Glutamatergic neuron (in vitro differentiated cells): Measurements from ENCODE around the gene SCGB1D1. TPM values are rescaled to one million over a fixed set of nuclear protein-coding genes. Genes with fewer than 3 reads are reported as not detected.
"Not testable (repeated sequence)": the region's sequence is repeated elsewhere in the genome, so short reads cannot be mapped to it uniquely, and the experiment has no call there.

Source experiments
- DNase-seq: peaks from one replicate; pipeline ENCODE4 v3.0.0; 2022
- H3K27ac Mint-ChIP-seq: one replicate; pipeline ENCODE4 v1.8.0; 2020; ENCODE audit warnings: mild to moderate bottlenecking, mixed read lengths, inconsistent platforms; ENCODE audit not compliant: unreplicated experiment
- H3K27me3 Mint-ChIP-seq: one replicate; pipeline ENCODE4 v1.8.0; 2020; ENCODE audit warnings: mild to moderate bottlenecking, moderate library complexity, mixed read lengths, inconsistent platforms; ENCODE audit not compliant: unreplicated experiment
- H3K36me3 Mint-ChIP-seq: one replicate; pipeline ENCODE4 v1.8.0; 2020; ENCODE audit warnings: mild to moderate bottlenecking, mixed read lengths, inconsistent platforms; ENCODE audit not compliant: unreplicated experiment
- H3K4me1 Mint-ChIP-seq: one replicate; pipeline ENCODE4 v1.8.0; 2020; ENCODE audit warnings: mild to moderate bottlenecking, low read depth, mixed read lengths, inconsistent platforms; ENCODE audit not compliant: unreplicated experiment
- H3K4me3 Mint-ChIP-seq: one replicate; pipeline ENCODE4 v1.8.0; 2020; ENCODE audit warnings: mild to moderate bottlenecking, mixed read lengths, inconsistent platforms; ENCODE audit not compliant: unreplicated experiment
- H3K9me3 Mint-ChIP-seq: one replicate; pipeline ENCODE4 v1.8.0; 2020; ENCODE audit warnings: mild to moderate bottlenecking, moderate library complexity, mixed read lengths, inconsistent platforms; ENCODE audit not compliant: unreplicated experiment
- total RNA-seq: library from RNA; stranded (reverse); fragmentation: NEBNext Ultra II Directional; extraction: Animal tissue kit (Norgen Biotek cat#: 25700); gene quantifications from one replicate; pipeline ENCODE4 v1.2.1, GENCODE V29; 2021; ENCODE audit not compliant: unreplicated experiment
- TF ChIP-seq, protein P1 (sequence below): fragments of 200-600 bp; sonication (generic); IDR thresholded peaks from one replicate; pipeline ENCODE4 v1.5.0; 2021; ENCODE audit not compliant: partially characterized antibody, unreplicated experiment

SCGB1D1 gene
- total RNA-seq, 1 donor from 2014 or later = not detected

DNA sequence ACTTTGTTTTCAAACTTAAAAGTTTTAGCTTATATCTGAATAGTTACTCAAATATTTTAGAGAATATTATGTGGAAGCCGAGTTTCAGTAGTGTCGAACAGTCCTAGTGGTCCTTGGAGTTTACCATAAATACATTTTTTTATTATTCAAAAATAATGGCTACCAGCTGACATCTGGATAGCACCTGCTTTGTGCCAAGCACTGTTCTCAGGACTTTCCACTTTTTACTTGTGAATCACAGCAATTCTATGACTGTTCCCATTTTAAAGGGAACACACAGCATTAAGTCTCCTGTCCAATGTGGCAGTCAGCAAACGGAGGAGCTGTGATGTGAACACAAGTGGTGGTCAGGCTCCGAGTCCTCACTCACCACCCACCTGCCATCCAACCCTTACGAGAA is 14.4 kb downstream of the SCGB1D1 start:
- Mint-ChIP-seq H3K4me3 (no peak overlapping the region), H3K27ac (no peak overlapping the region), H3K27me3 (peaks cover 2% of the 10 kb centered on the region), H3K4me1 (no peaks in the 10 kb centered on the region), H3K36me3 (no peaks in the 10 kb centered on the region), H3K9me3 (no peaks in the 10 kb centered on the region)
- DNase-seq = no peak
- TF ChIP-seq, protein P1, sequence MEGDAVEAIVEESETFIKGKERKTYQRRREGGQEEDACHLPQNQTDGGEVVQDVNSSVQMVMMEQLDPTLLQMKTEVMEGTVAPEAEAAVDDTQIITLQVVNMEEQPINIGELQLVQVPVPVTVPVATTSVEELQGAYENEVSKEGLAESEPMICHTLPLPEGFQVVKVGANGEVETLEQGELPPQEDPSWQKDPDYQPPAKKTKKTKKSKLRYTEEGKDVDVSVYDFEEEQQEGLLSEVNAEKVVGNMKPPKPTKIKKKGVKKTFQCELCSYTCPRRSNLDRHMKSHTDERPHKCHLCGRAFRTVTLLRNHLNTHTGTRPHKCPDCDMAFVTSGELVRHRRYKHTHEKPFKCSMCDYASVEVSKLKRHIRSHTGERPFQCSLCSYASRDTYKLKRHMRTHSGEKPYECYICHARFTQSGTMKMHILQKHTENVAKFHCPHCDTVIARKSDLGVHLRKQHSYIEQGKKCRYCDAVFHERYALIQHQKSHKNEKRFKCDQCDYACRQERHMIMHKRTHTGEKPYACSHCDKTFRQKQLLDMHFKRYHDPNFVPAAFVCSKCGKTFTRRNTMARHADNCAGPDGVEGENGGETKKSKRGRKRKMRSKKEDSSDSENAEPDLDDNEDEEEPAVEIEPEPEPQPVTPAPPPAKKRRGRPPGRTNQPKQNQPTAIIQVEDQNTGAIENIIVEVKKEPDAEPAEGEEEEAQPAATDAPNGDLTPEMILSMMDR = no peak

DNA sequence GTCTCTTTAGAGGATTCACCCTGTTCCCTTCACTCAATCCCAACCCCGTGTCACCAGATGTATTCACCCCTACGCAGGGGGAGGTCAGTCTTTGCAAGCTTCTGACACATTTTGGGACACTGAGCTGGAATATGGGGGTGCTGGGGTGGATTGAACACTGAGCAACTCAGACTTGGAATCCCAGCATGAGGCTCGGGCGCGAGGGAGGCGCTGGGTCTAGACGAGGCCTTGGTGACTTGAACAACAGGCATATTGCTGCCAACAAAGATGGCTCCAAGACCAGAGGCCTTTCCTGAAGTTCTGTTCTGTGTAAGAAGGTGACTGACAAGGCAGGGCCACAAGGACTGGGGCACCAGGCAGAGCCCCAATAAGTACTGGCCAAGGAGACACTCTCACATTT is 15.4 kb downstream of the SCGB1D1 start:
- TF ChIP-seq, protein P1 = no peak
- no peaks in the 10 kb centered on the region for H3K36me3 Mint-ChIP-seq
- no peak overlapping the region for H3K27ac Mint-ChIP-seq
- no peaks in the 10 kb centered on the region for H3K9me3 Mint-ChIP-seq
- no peak overlapping the region for H3K4me3 Mint-ChIP-seq
- H3K4me1 Mint-ChIP-seq = no peaks in the 10 kb centered on the region
- H3K27me3 Mint-ChIP-seq = peaks cover 2% of the 10 kb centered on the region
- DNase-seq = no peak

DNA sequence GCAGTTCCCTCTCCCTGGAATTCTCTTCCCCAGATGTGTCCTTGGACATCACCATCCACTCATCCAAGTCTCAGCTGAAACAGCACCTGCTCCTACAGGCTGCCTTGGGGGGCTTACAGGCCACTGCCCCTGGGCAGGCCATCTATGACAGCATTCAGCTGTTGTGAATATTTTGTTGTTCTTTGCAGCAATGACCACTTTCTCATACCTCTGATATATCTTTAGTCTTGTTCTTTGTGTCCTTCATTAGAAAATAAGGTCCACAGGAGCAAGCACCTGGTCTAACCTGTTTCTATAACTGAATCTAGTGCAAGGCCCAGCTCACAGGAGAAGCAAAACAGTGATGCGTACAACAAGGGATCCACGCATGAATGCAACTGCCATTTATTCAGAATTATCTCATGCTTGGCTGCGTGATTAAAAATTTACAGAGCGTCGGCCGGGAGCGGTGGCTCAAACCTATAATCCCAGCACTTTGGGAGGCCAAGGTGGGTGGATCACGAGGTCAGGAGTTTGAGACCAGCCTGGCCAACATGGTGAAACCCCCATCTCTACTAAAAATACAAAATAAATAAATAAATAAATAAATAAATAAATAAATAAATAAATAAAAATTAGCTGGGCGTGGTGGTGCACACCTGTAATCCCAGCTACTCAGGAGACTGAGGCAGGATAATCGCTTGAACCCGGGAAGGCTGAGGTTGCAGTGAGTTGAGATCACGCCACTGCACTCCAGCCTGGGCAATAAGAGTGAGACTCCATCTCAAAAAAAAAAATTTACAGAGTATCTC is 16.5 kb downstream of the SCGB1D1 start:
- not testable (repeated sequence) for H3K9me3 Mint-ChIP-seq, H3K4me3 Mint-ChIP-seq, DNase-seq, H3K36me3 Mint-ChIP-seq, H3K4me1 Mint-ChIP-seq, H3K27me3 Mint-ChIP-seq, H3K27ac Mint-ChIP-seq

DNA sequence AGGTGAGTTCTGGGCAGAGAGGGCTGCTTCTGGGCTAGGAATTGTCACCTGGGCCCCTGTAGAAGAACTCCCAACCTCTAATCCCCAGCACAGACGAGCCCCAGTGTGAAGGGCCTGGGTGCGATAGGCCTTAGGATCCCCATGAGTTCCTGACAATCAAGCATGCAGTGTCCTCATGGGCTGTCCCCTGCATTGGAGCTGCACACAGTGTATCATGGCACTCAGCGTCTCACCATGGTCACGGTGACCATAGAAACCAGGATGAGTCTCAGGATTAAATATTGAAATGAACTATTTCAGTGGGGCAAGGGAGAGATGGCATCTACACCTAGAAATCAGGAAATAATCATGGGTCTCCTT is 18.7 kb downstream of the SCGB1D1 start:
- H3K36me3 Mint-ChIP-seq = no peaks in the 10 kb centered on the region
- H3K4me3 Mint-ChIP-seq = no peak overlapping the region
- TF ChIP-seq, protein P1 = no peak
- DNase-seq = no peak
- no peaks in the 10 kb centered on the region for H3K4me1 Mint-ChIP-seq
- H3K9me3 Mint-ChIP-seq = no peaks in the 10 kb centered on the region
- H3K27ac Mint-ChIP-seq = no peak overlapping the region
- H3K27me3 Mint-ChIP-seq = no peaks in the 10 kb centered on the region

DNA sequence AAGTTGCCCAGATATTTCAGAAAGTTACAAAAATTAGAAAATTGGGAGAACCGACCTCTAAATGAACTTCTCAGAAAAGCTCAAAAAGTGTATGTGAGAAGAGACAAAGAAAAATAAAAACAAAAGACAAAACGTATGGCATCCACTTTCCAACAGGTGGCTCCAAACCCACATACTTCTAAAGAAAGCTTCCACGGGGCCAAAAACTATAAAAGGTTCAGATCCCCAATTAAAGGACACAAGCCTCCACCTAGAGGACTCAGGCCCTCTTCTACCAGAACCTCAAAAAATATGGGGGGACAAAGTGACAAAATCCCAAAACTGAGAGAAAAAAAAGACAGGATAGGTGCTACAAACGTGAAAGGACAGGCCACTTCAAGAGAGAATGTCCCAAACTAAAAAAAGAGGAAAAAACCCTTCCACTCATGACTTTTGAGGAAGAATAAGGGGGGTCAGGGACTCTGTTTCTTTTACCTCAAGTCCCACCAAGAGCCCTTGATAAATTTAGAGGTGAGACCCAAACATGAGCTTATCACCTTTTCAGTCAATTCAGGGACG is 27.3 kb downstream of the SCGB1D1 start:
- Mint-ChIP-seq H3K27me3 (no peaks in the 10 kb centered on the region), H3K4me1 (peaks cover 5% of the 10 kb centered on the region)
- DNase-seq = no peak

More for the DNA sequence above, 27.3 kb downstream of the SCGB1D1 start:
- Mint-ChIP-seq H3K27ac (no peak overlapping the region), H3K36me3 (peaks cover 4% of the 10 kb centered on the region), H3K9me3 (peaks cover 3% of the 10 kb centered on the region), H3K4me3 (no peak overlapping the region)
- TF ChIP-seq, protein P1 = no peak
